NCI-H1092 (cell line): ENCODE results near the gene RAMP1.
A peak's percentile ranks its signal among the peaks of the same experiment; 100 is the strongest.

ENCODE experiments used
- DNase-seq: peaks from one replicate; lab custom pipeline; 2025; lab: John Stamatoyannopoulos, UW

Gene RAMP1

DNA sequence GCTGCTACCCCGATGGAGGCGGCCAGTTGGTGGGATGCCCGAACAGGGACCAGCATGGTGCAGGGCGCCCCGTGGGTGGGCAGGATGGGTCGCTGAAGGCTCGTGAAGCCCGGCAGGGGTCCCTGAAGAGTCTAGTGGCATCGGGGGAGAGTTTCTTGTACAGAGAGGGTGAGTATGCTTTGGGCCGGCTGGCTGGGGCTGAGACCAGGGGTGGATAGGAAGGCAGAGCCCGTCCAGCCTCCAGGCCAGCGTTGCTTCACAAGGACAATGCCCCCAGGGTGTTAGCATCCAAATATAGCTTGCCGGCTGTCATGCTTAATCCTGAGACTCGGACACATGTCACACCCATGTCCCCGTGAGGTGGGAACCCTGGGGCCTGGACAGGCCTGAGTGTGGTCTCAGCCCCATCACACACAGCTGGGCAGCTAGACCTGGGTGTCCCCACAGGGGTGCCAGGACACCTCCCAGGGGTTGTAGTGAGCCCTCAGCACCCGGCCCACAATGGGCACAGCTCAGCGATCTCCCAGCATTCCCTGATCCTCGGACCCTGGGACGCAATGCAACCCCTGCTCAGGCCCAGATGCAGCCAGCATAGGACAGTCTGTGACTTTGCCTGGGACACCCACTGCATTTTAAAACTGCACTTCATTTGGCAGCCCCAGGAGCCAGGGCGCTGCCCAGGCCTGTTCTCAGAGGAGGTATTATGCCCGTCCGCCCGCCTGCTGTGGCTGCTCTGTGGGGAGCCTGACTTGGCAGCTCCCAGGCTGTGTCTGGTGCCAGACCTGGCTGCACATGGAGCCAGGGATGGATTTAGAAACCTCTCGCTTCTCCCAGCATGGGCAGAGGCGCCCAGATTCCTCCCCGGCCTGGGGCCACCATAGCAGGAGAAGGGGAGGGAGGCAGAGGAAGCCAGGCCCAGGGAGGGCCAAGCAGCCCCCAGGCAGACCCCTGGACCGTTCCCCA lies 36.4 kb downstream of the RAMP1 start:
- DNase-seq, result peak; percentile 58

GRCh38 chr2:237896507-237896892 lies 37.1 kb downstream of the RAMP1 start:
- DNase-seq, result no peak

- no peak for DNase-seq
Measured at GRCh38 chr2:237896956-237897355, 37.5 kb downstream of the RAMP1 start.

DNA sequence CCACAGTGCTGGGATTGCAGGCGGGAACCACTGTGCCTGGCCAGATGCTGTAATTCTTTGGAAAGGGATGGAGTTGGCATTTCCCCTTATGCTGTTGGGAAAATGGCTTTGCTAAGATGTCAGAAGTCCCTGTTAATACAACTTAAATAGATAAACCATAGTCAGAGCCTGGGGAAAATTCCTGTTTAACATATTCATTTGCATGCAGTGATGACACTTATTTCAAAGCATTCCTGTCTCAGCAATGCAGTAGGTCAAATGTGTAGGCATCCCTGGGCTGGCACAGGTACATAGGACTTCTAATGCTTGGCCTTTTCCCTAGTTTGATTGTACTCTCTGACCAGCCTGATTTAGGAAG lies 38.6 kb downstream of the RAMP1 start:
- no peak for DNase-seq

DNA sequence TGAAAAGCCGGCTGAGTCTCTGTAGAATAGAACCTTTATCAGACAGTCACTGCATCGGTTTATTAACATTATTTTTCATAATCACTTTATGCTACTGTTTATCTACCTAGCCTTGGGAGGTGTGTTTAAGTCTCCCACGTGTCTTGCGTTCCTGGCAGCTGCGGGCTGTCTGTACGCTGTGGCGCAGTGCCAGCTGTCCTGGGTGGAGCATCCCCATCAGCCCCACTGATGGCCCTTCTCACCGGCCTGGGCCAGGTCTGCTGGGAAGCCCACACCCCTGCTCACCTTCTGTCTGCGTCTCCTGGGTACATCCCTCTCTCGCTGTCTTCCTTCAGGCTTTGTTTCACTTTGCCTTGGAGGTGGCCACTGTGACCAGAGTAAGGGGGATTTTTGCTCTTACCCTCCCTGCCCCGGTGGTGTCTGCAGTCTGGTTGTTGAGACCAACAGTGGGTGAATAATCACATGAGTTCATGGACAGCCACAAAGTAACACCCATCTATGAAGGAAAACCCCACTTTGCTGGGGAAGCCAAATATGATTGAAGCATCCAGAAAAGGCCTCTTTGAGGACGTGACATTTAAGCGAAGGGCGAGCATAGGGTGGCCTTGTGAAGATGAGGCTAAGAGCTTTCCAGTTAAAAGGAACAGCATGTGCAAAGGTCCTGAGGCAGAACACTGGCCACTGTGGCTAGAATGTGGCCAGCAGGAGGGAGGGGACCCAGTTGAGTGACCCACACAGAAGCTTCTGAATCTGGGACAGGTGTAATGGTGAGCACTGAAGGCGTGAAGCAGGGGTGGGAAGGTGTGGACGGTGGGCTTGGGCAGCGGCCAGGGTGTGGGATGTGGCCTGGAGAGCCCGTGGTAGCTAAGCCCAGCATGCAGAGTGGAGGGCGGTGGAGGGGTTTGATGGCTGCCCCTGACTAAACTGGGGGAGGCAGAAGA lies 41.7 kb downstream of the RAMP1 start:
- DNase-seq, result no peak

DNA sequence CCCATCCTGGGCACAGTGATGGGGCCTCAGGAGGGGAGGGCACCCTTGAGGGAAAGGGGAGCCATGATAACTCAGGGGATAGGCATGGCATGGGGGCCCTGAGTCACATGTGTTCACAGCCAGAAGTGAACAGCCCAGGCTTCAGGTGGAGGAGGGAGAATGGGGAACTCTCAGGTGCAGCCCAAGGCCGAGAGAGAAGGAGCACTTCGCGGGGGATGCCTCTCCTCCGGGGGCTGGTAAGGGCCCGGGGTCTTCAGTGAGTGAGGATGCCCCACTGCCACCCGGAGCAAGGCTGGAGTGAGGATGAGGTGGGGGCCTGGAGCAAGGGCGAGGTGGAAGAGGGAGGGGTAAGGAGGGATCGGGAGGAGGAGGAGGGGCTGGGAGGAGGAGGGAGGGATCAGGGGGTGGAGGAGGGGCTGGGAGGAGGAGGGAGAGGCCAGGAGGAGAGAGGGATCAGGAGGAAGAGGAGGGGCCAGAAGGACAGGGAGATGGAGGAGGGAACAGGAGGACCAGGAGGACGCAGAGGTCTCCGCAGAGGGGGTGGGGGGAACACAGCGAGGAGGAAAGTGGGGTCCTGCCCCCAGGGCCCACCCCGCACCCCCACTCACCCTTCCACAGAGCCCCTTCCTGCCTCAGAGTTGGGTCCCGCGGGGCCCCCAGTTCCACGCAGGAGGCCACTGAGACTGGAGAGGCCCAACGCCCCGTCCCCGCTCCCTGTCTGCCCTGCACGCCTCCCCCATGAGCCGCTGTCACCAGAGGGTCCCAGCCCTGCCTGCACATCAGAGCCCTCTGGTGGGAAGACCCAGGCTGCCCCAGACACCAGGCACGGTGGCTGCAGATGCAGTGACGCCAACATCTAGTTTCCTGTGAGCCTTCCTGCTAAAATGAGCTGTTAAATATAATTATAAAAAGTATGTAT lies 42.8 kb downstream of the RAMP1 start:
- no peak for DNase-seq

DNA sequence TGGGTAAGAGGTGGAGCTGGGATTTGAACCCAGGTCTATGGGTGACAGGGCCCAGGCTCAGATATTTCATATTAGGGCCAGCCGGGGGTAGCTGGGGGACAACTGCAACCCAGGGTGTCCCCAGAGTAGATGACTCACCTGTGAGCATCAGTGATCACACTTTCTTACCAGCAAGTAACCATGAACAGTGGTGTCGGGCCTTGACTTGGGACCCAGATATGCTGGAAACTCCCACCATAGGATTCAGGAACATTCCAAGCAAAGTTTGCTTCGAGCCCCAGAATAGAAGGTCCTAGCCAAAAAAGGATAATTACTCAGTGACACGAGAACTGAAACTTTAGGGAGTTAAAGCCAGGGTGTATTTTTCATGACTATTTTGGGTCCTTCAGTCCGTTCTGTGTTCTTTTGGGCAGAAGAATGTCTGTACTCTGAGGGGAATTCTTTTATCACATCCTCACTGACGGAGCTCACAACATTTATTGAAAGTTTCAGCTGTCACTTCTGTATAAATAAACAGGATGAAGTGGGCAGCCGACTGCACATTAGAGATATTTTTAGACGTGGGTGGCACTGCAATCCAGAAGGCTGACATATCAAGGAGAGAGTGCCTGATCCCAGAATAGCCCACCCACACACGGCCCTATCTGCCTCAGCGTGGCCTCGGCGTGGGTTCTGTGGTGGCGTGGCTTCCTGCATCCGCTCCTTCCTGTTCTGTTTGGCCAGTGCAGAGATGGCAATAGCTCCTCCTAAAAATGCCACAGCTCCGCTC lies 45.6 kb downstream of the RAMP1 start:
- DNase-seq, result no peak

DNA sequence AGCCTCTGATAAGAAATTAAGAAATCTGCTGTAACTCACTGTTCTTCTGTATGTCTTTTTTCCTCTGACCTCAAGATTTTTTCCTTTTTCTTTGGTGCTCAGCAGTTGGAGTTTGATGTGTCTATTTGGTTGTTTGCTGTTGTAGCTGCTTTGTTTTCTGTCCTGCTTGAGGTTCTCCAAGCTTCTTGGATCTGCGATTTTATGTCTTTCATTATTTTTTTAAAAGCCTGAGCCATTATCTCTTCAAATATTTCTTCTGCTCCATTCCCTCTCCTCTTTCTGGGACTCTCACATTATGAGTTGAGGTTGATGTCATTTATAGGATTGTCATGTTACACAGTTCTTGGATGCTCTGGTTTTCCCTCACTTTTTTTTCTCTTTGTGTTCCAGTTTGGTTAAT lies 47.7 kb downstream of the RAMP1 start:
- no peak for DNase-seq

- no peak for DNase-seq
Measured at GRCh38 chr2:237909075-237909695, 49.8 kb downstream of the RAMP1 start.

GRCh38 chr2:237909801-237910475 lies 50.5 kb downstream of the RAMP1 start:
- DNase-seq, result no peak

DNA sequence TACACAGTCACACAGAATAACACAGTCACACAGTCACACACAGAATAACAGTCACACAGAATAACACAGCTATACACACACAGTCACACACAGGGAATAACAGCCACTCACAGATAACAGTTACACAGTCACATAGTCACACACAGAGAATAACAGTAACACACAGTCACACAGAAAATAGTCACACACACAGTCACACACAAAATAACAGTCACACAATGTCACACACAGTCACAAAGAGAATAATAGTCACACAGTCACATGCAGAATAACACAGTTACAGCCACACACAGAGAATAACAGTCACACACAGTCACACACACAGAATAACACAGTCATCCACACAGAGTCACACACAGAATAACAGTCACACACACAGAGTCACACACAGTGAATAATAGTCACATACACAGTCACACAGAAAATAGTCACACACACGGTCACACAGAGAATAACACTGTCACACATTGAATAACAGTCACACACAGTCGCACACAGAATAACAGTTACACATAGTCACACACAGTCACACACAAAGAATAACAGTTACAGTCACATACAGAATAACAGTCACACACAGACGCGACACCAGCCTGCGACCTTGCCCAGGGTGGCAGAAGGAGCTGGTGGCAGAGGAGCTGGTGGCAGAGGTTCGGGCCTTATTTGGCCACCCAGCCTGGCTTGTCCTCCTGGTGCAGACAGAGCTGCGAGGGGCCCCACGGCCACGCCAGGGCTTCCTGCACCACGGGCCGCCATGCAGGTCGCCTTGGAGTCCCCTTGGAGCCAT lies 51.3 kb downstream of the RAMP1 start:
- no peak for DNase-seq

- DNase-seq, result no peak
Measured at GRCh38 chr2:237911363-237912017, 52.1 kb downstream of the RAMP1 start.

DNA sequence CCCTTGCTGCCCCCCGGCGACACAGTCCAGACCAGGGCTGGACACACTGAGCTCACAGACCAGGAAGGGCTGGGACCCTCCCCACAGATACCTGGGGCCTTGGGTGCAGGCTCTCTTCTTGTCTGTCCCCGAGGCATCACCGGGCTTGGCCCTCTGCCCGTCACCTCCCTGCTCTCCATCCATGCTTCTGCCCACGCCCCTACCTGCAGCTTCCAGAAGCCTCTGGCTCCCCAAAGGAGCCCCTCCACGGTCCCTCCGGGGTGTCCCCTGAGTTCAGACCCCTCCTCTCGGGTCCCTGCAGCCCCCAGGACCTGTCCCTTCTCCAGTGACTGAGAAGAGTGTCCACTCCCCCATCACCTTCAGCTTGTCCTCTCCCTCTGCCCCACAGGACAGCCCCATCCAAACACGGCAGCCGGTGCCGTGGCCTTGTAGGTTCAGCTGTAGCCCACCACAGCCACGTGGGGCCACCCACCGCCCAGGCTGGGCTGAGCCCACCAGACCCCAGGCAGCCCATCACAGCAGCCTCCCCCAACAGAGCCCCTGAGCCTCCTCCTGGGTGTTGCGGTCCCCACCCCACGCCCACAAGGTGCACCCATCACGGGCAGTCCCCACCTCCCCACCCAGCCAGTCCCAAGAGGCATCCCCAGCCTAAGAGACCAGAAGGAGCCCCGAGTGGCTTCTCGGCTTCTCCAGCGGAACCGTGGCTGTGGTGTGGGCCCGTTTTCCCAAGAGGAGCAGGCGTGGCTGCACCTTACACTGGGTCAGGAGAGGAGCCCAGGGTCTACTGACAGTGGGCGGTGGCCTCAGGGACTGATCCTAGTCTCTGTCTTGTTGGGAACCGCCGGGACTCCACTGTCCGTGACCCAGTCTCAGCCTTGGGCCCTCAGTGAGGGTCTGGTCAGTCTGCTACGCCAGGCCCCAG lies 53.1 kb downstream of the RAMP1 start:
- no peak for DNase-seq

- no peak for DNase-seq
Measured at GRCh38 chr2:237913193-237913917, 53.9 kb downstream of the RAMP1 start.

DNA sequence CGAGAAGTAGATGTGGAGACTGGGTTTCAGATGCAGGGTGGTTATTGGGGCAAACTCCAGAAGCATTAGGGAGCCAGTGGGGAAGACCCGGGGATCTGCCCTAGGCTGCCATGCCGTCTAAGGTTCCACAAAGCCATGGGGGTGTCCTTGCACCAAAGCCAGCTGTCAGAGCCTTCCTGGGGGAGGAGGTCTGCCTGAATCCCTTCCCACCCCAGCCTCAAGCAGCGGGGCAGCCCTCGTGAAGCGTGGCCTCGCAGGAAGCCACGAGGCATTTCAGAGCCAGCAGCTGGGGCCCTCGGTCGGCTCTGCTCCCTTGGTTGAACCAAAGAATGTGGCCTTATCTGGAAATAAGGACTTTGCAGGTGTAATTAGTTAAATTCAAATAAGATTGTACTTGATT lies 56.2 kb downstream of the RAMP1 start:
- DNase-seq, result no peak

GRCh38 chr2:237916296-237916695 lies 56.9 kb downstream of the RAMP1 start:
- no peak for DNase-seq
